SK-N-SH (cell line): ENCODE measurements around the gene RGL4.

Experiments
- CHD2 ChIP-seq: fragments of 150-350 bp; IDR thresholded peaks from 2 replicates; pipeline ENCODE4 v1.6.1; 2018; ENCODE audit warnings: low read length; ENCODE audit not compliant: partially characterized antibody
- EP300 ChIP-seq, 2 experiments: IDR thresholded peaks; 2 replicates each; pipeline versions ENCODE4 v1.4.0 to v1.6.1; 2012; ENCODE audit warnings: borderline replicate concordance in 1 of 2, low read depth in 1 of 2, low read length in 1 of 2
- EZH2phosphoT487 ChIP-seq: fragments of 200-600 bp; sonication (generic); IDR thresholded peaks from 2 replicates; pipeline ENCODE4 v1.6.1; 2017; ENCODE audit warnings: low read depth, mixed run types, mild to moderate bottlenecking, antibody characterized with exemption, moderate library complexity, borderline replicate concordance
- GABPA ChIP-seq: IDR thresholded peaks from 2 replicates; pipeline ENCODE4 v1.4.0; 2012; ENCODE audit warnings: low read depth, mild to moderate bottlenecking
- GATA2 ChIP-seq: sonication (generic); formaldehyde crosslinking; IDR thresholded peaks from 2 replicates; pipeline ENCODE4 v1.5.0; 2020; ENCODE audit warnings: mild to moderate bottlenecking, missing genetic modification reagents
- MEF2A ChIP-seq: IDR thresholded peaks from 2 replicates; pipeline ENCODE4 v1.4.0; 2012; ENCODE audit warnings: low read depth, borderline replicate concordance
- RAD21 ChIP-seq: IDR thresholded peaks from 2 replicates; pipeline ENCODE4 v1.6.1; 2012; ENCODE audit warnings: mild to moderate bottlenecking, low read length
- RCOR1 ChIP-seq: fragments of 150-350 bp; IDR thresholded peaks from 2 replicates; pipeline ENCODE4 v1.6.1; 2017; ENCODE audit warnings: antibody characterized with exemption, low read length
- RFX5 ChIP-seq: IDR thresholded peaks from 2 replicates; pipeline ENCODE4 v1.6.1; 2012; ENCODE audit warnings: mild to moderate bottlenecking, improper control_type of control experiment, low read length
- TEAD4 ChIP-seq: IDR thresholded peaks from 2 replicates; pipeline ENCODE4 v1.4.0; 2012; ENCODE audit warnings: mild to moderate bottlenecking, borderline replicate concordance; ENCODE audit not compliant: insufficient read depth
- TF ChIP-seq, protein P1 (sequence below): fragments of 200-600 bp; sonication (generic); IDR thresholded peaks from 2 replicates; pipeline ENCODE4 v1.6.1; 2017; ENCODE audit warnings: antibody characterized with exemption, mild to moderate bottlenecking, moderate library complexity
- TF ChIP-seq, protein P2 (sequence below): IDR thresholded peaks from 2 replicates; pipeline ENCODE4 v1.4.0; 2012; ENCODE audit warnings: low read depth, borderline replicate concordance

DNA sequence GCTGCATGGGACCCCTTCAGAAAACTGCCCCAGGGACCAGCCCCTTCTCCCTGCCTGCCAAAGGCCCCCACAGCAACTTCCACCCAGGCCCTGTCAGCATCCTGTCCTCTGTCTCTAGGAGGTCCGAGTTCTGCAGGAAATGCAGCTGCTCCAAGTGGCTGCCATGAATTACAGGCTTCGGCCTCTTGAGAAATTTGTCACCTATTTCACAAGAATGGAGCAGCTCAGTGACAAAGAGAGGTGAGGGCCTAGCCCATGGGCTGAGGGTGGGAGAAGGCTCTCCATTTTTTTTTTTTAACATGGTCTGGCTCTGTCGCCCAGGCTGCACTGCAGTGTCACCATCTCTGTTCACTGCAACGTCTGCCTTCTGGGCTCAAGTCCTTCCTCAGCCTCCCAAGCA, 7.3 kb downstream of the RGL4 start:
- TF ChIP-seq RFX5 (no peak), TEAD4 (no peak), EZH2phosphoT487 (no peak), MEF2A (no peak), RAD21 (no peak), GATA2 (CRISPR knock-in tag) (no peak), GABPA (no peak), EP300 (IDR thresholded peaks at IDR 0.05; ENCODE audit: borderline replicate concordance in 1 of 2, low read depth in 1 of 2, low read length in 1 of 2) (no peak), RCOR1 (no peak), CHD2 (no peak)
- TF ChIP-seq, protein P1, sequence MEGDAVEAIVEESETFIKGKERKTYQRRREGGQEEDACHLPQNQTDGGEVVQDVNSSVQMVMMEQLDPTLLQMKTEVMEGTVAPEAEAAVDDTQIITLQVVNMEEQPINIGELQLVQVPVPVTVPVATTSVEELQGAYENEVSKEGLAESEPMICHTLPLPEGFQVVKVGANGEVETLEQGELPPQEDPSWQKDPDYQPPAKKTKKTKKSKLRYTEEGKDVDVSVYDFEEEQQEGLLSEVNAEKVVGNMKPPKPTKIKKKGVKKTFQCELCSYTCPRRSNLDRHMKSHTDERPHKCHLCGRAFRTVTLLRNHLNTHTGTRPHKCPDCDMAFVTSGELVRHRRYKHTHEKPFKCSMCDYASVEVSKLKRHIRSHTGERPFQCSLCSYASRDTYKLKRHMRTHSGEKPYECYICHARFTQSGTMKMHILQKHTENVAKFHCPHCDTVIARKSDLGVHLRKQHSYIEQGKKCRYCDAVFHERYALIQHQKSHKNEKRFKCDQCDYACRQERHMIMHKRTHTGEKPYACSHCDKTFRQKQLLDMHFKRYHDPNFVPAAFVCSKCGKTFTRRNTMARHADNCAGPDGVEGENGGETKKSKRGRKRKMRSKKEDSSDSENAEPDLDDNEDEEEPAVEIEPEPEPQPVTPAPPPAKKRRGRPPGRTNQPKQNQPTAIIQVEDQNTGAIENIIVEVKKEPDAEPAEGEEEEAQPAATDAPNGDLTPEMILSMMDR: no peak
- TF ChIP-seq, protein P2, sequence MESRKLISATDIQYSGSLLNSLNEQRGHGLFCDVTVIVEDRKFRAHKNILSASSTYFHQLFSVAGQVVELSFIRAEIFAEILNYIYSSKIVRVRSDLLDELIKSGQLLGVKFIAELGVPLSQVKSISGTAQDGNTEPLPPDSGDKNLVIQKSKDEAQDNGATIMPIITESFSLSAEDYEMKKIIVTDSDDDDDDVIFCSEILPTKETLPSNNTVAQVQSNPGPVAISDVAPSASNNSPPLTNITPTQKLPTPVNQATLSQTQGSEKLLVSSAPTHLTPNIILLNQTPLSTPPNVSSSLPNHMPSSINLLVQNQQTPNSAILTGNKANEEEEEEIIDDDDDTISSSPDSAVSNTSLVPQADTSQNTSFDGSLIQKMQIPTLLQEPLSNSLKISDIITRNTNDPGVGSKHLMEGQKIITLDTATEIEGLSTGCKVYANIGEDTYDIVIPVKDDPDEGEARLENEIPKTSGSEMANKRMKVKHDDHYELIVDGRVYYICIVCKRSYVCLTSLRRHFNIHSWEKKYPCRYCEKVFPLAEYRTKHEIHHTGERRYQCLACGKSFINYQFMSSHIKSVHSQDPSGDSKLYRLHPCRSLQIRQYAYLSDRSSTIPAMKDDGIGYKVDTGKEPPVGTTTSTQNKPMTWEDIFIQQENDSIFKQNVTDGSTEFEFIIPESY: no peak
